Measurements from ENCODE around the gene COX6A1.

- TF ChIP-seq CTCF (conservative IDR thresholded peaks at IDR 0.05; ENCODE audit: low read depth, low read length) (no peak), EZH2 (IDR thresholded peaks at IDR 0.05; ENCODE audit: low read length, unreplicated experiment) (no peak), EZH2phosphoT487 (IDR thresholded peaks at IDR 0.05; ENCODE audit: borderline replicate concordance, low read length) (no peak)
Measured at GRCh38 chr12:120453060-120453750, 15.3 kb downstream of the COX6A1 start.

Measured in PC-3 (cell line).